ENCODE data around the gene TYW1.
"Not testable (repeated sequence)": the region's sequence is repeated elsewhere in the genome, so short reads cannot be mapped to it uniquely, and the experiment has no call there.

- TF ChIP-seq, protein P1, sequence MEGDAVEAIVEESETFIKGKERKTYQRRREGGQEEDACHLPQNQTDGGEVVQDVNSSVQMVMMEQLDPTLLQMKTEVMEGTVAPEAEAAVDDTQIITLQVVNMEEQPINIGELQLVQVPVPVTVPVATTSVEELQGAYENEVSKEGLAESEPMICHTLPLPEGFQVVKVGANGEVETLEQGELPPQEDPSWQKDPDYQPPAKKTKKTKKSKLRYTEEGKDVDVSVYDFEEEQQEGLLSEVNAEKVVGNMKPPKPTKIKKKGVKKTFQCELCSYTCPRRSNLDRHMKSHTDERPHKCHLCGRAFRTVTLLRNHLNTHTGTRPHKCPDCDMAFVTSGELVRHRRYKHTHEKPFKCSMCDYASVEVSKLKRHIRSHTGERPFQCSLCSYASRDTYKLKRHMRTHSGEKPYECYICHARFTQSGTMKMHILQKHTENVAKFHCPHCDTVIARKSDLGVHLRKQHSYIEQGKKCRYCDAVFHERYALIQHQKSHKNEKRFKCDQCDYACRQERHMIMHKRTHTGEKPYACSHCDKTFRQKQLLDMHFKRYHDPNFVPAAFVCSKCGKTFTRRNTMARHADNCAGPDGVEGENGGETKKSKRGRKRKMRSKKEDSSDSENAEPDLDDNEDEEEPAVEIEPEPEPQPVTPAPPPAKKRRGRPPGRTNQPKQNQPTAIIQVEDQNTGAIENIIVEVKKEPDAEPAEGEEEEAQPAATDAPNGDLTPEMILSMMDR (IDR thresholded peaks at IDR 0.05): not testable (repeated sequence)
- TF ChIP-seq POLR2A, EP300 (IDR thresholded peaks at IDR 0.05): not testable (repeated sequence)
Measured at GRCh38 chr7:67098031-67098430, 101.4 kb downstream of the TYW1 start.
